Activated CD4-positive, alpha-beta T cell treated with anti-CD3 and anti-CD28 coated beads, Interleukin-2, amount 10 ng/mL, durations not matched to agents 7 days and 5 days (primary cell): ENCODE data around the gene CACNA1D. TPM values are rescaled to one million over a fixed set of nuclear protein-coding genes. Genes with fewer than 3 reads are reported as not detected.

Experiments
- CTCF ChIA-PET: fragments of 350-600 bp; sonication (Branson Sonifier 250); formaldehyde crosslinking; loops from one replicate; lab custom pipeline; 2021; ENCODE audit warnings: antibody characterized with exemption; lab: Charles Lee
- POLR2A ChIA-PET: fragments of 350-600 bp; sonication (Branson Sonifier 250); formaldehyde crosslinking; loops from one replicate; lab custom pipeline; 2021; ENCODE audit warnings: antibody characterized with exemption; lab: Charles Lee
- DNase-seq: peaks from one replicate; pipeline ENCODE4 v3.0.0-alpha.2; 2020
- H3K27ac Mint-ChIP-seq: one replicate; pipeline ENCODE4 v1.8.0; 2021; ENCODE audit warnings: mild to moderate bottlenecking, moderate library complexity, mixed read lengths
- H3K27me3 Mint-ChIP-seq: one replicate; pipeline ENCODE4 v1.8.0; 2021; ENCODE audit warnings: mixed read lengths
- H3K36me3 Mint-ChIP-seq: one replicate; pipeline ENCODE4 v1.8.0; 2021; ENCODE audit warnings: low read depth, mixed read lengths
- H3K4me1 Mint-ChIP-seq: one replicate; pipeline ENCODE4 v1.8.0; 2021; ENCODE audit warnings: mixed read lengths
- H3K4me3 Mint-ChIP-seq: one replicate; pipeline ENCODE4 v1.8.0; 2021; ENCODE audit warnings: mild to moderate bottlenecking, moderate library complexity, mixed read lengths
- H3K9me3 Mint-ChIP-seq: one replicate; pipeline ENCODE4 v1.8.0; 2021; ENCODE audit warnings: mixed read lengths
- total RNA-seq, 2 experiments: library from RNA; stranded (reverse); gene quantifications; one replicate each; pipeline ENCODE4 v1.2.3, GENCODE V29; 2021

The CACNA1D gene
- total RNA-seq, 2 experiments from 2014 or later = 0.15 to 0.33 TPM

GRCh38 chr3:53671192-53671960, 177.0 kb downstream of the CACNA1D start:
- Mint-ChIP-seq H3K36me3 (no peaks in the 10 kb centered on the region), H3K27ac (no peak overlapping the region), H3K4me3 (no peak overlapping the region), H3K4me1 (no peaks in the 10 kb centered on the region), H3K9me3 (no peaks in the 10 kb centered on the region), H3K27me3 (peaks cover 7% of the 10 kb centered on the region)
- DNase-seq = no peak
- ChIA-PET CTCF (no interaction called here), POLR2A (no interaction called here)

GRCh38 chr3:53671961-53672299, 177.5 kb downstream of the CACNA1D start:
- H3K9me3 Mint-ChIP-seq = no peaks in the 10 kb centered on the region
- no peaks in the 10 kb centered on the region for H3K36me3 Mint-ChIP-seq
- no peaks in the 10 kb centered on the region for H3K4me1 Mint-ChIP-seq
- no peak for DNase-seq
- CTCF ChIA-PET = no interaction called here
- no peak overlapping the region for H3K27ac Mint-ChIP-seq
- peaks cover 7% of the 10 kb centered on the region for H3K27me3 Mint-ChIP-seq
- POLR2A ChIA-PET = no interaction called here
- H3K4me3 Mint-ChIP-seq = no peak overlapping the region

- no peak overlapping the region for H3K27ac Mint-ChIP-seq
- H3K9me3 Mint-ChIP-seq = no peaks in the 10 kb centered on the region
- peaks cover 5% of the 10 kb centered on the region for H3K27me3 Mint-ChIP-seq
- CTCF ChIA-PET = interaction anchor here (0.8 to 1.3 kb wide), 2 partner anchors 15 to 37 kb away, joined by 3 read pairs; no protein-coding TSS in a partner anchor
- no peaks in the 10 kb centered on the region for H3K36me3 Mint-ChIP-seq
- POLR2A ChIA-PET = no interaction called here
- no peaks in the 10 kb centered on the region for H3K4me1 Mint-ChIP-seq
- no peak for DNase-seq
- no peak overlapping the region for H3K4me3 Mint-ChIP-seq
Measured at GRCh38 chr3:53672981-53673380, 178.6 kb downstream of the CACNA1D start.

- no peak for DNase-seq
- Mint-ChIP-seq H3K36me3 (no peaks in the 10 kb centered on the region), H3K4me1 (no peaks in the 10 kb centered on the region), H3K9me3 (no peaks in the 10 kb centered on the region), H3K4me3 (no peak overlapping the region), H3K27ac (no peak overlapping the region), H3K27me3 (peaks cover 9% of the 10 kb centered on the region)
- CTCF ChIA-PET = interaction anchor here (0.8 to 1.3 kb wide), 2 partner anchors 15 to 36 kb away, joined by 3 read pairs; no protein-coding TSS in a partner anchor
- POLR2A ChIA-PET = no interaction called here
Measured at GRCh38 chr3:53673722-53674350, 179.4 kb downstream of the CACNA1D start.

DNA sequence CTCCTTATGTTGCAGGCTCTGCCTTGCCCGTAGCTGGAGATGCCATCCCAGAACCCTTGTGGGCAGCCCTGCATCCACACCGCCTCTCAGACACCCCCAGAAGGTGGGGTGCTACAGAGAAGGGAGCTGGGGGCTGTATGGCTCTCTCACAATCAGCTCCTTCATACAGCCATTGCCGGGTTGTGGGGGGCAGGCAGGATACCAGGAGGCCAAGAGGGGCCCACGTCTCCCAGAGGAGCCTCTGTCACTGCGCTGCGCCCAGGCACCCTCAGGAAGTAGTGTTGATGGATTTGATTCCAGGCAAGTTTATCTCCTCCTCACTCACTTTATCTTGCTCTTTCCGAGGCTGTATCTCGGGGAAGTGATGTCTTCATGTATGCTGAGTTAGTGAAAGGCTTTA, 180.2 kb downstream of the CACNA1D start:
- Mint-ChIP-seq H3K4me3 (no peak overlapping the region), H3K27me3 (peaks cover 12% of the 10 kb centered on the region), H3K36me3 (no peaks in the 10 kb centered on the region), H3K4me1 (no peaks in the 10 kb centered on the region), H3K9me3 (no peaks in the 10 kb centered on the region), H3K27ac (no peak overlapping the region)
- ChIA-PET CTCF (no interaction called here), POLR2A (no interaction called here)
- no peak for DNase-seq

DNA sequence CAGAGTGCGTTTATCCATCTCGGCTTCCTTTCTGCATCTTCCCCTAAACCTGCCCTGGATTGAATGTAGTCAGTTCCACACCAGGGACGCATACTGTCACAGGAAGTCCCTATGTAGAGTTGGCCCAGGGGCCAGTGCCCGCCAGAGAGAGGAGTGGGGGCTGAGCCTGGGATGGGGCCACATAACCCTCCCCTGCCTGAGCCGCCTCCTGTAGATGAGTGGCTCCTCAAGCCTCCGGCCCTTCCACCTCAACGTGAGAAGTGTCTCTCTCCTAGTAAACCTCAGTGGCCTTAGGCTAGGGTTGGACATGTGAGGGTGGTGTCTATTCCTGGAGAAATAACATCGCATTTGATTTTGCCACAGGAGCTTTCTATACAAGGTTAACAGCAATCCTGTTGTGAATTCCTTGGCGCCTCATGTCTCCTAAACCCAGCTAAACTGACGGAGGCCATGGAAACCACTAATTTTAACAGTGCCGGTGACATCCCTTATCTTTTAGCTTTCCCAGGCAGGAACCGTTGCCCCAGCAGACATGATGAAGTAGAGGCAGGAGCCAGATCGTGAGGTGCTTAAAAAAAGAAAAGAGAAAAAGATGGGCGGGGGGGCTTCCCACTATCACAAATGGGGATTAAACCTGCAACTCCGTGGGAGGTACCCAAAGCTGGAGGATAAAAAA, 180.7 kb downstream of the CACNA1D start:
- no peaks in the 10 kb centered on the region for H3K9me3 Mint-ChIP-seq

DNA sequence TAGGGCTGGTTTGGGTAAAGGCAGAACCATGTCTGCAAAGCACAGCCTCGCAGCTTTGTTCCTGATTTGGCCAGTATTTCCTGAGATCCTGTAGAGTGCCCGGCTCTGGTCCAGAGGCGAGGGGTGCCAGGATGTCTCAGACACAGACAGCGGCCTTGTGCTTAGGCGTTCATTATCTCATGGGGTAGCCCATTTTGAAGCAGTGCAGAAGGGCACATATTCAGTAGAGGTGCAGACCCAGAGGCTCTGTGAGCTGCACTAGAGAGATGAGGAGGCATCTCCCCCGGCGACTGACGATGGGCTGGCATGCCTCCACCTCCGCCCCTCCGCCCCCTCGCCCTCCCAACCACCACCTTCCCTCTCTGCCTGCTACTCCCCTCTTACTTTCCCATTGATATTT, 181.5 kb downstream of the CACNA1D start:
- Mint-ChIP-seq H3K27ac (no peak overlapping the region), H3K27me3 (peaks cover 20% of the 10 kb centered on the region), H3K4me3 (no peak overlapping the region), H3K36me3 (no peaks in the 10 kb centered on the region), H3K9me3 (no peaks in the 10 kb centered on the region), H3K4me1 (no peaks in the 10 kb centered on the region)
- ChIA-PET CTCF (no interaction called here), POLR2A (no interaction called here)
- DNase-seq = no peak

More for the DNA sequence above, 180.7 kb downstream of the CACNA1D start:
- POLR2A ChIA-PET = no interaction called here
- Mint-ChIP-seq H3K27me3 (peaks cover 14% of the 10 kb centered on the region), H3K4me3 (no peak overlapping the region), H3K4me1 (no peaks in the 10 kb centered on the region), H3K36me3 (no peaks in the 10 kb centered on the region), H3K27ac (no peak overlapping the region)
- DNase-seq = no peak
- CTCF ChIA-PET = no interaction called here

DNA sequence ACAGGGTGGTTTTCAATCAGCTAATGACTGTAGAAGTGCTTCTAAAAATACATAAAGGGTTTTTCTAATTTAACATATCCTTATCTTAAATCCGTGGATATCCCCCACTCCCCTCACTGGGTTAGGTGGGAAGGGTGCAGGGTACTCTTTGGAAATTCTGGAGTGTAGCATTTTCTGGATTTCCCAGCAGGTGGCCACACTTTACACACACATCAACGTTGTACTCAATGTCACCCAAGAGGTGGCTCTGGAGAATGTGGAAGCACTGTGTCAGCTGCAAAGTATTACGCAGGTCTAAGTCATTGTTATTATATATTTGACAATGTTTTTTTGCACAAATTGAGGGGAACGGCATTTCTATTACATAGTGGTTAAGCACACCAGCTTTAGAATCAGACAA, 183.0 kb downstream of the CACNA1D start:
- no peaks in the 10 kb centered on the region for H3K9me3 Mint-ChIP-seq
- peaks cover 27% of the 10 kb centered on the region for H3K27me3 Mint-ChIP-seq
- no peak for DNase-seq
- POLR2A ChIA-PET = no interaction called here
- H3K36me3 Mint-ChIP-seq = no peaks in the 10 kb centered on the region
- CTCF ChIA-PET = no interaction called here
- H3K27ac Mint-ChIP-seq = no peak overlapping the region
- H3K4me1 Mint-ChIP-seq = no peaks in the 10 kb centered on the region
- no peak overlapping the region for H3K4me3 Mint-ChIP-seq

DNA sequence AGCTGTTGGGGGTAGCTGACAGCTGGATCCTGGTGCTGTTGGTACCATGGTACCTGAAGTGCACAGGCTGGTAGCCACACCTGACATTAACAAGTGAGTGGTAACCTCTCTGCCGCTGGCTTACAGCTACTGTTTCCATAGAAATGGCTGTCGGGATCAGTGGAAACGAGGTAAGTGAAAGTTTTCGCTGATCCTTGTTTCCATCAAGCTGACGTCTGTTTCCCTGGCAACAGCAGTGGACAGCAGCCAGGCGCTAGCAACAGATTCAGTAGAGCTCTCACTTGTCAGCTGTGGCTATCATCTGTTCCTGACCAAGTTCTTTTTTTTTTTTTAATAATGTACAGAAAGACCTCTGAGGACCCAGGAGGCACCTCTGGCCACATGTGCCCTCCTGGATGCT, 185.6 kb downstream of the CACNA1D start:
- H3K27me3 Mint-ChIP-seq = peaks cover 51% of the 10 kb centered on the region
- no peak overlapping the region for H3K4me3 Mint-ChIP-seq
- no peaks in the 10 kb centered on the region for H3K36me3 Mint-ChIP-seq
- no peaks in the 10 kb centered on the region for H3K4me1 Mint-ChIP-seq
- no peak for DNase-seq
- ChIA-PET POLR2A (no interaction called here), CTCF (interaction anchor here (0.7 kb wide), 3 partner anchors 10 to 304 kb away, joined by 3 to 4 read pairs (median 3); no protein-coding TSS in a partner anchor)
- H3K9me3 Mint-ChIP-seq = no peaks in the 10 kb centered on the region
- no peak overlapping the region for H3K27ac Mint-ChIP-seq

DNA sequence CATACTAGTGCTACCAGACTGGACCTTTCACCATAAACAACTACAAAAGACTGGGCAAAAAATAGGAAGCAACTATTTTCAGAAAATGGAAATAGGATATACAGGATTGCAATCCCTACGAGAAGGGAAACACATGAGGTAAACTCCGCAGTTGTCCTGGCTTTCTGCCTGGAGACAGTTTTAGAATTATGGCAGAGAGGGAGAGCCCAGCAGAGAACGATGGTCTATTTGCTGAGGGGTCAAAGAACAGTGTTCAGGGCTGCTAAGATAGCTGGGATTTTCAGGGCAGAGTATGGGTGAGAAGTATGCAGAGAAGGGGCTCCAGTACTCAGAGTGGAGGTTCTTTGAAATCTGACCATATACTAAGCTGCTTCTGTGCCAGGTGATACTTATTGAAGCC, 188.4 kb downstream of the CACNA1D start:
- no peaks in the 10 kb centered on the region for H3K9me3 Mint-ChIP-seq
- ChIA-PET POLR2A (no interaction called here), CTCF (interaction anchor here (0.7 to 1.4 kb wide), 3 partner anchors 21 to 26 kb away, joined by 3 to 5 read pairs (median 4); no protein-coding TSS in a partner anchor)
- no peak overlapping the region for H3K4me3 Mint-ChIP-seq
- H3K4me1 Mint-ChIP-seq = no peaks in the 10 kb centered on the region
- no peaks in the 10 kb centered on the region for H3K36me3 Mint-ChIP-seq
- H3K27ac Mint-ChIP-seq = no peak overlapping the region
- no peak for DNase-seq
- H3K27me3 Mint-ChIP-seq = peaks cover 57% of the 10 kb centered on the region

GRCh38 chr3:53688066-53688465, 193.7 kb downstream of the CACNA1D start:
- CTCF ChIA-PET = interaction anchor here (1.0 to 1.2 kb wide), 2 partner anchors 10 to 15 kb away, joined by 3 read pairs; no protein-coding TSS in a partner anchor
- Mint-ChIP-seq H3K4me3 (no peak overlapping the region), H3K27me3 (peaks cover 30% of the 10 kb centered on the region), H3K36me3 (no peaks in the 10 kb centered on the region), H3K27ac (no peak overlapping the region), H3K4me1 (peaks cover 2% of the 10 kb centered on the region), H3K9me3 (no peaks in the 10 kb centered on the region)
- no peak for DNase-seq
- POLR2A ChIA-PET = no interaction called here

DNA sequence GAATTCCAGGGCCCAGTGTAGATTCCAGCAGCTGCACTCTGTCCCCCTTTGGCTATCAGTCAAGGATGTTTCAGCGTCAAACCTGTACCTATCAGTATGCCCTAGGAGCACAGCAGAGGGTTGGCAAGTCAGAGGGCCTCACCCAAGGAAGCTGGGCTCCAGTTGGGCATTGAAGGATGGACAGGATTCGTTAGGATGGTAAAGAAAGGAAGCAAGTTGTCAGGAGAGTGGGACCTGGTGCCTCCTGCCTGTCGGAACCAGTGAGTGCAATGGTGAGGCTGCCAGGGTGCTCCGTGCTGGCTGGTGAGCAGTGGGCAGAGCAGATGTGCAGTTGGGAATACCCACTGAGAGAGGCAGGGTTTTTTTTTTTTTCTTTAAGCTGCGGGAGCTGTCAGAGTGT, 194.6 kb downstream of the CACNA1D start:
- peaks cover 6% of the 10 kb centered on the region for H3K4me1 Mint-ChIP-seq
- peaks cover 21% of the 10 kb centered on the region for H3K27me3 Mint-ChIP-seq
- H3K9me3 Mint-ChIP-seq = no peaks in the 10 kb centered on the region
- POLR2A ChIA-PET = no interaction called here
- no peak overlapping the region for H3K4me3 Mint-ChIP-seq
- H3K36me3 Mint-ChIP-seq = no peaks in the 10 kb centered on the region
- DNase-seq = no peak
- H3K27ac Mint-ChIP-seq = no peak overlapping the region
- CTCF ChIA-PET = interaction anchor here (1.2 kb wide), 1 partner anchor 16 kb away, joined by 3 read pairs; no protein-coding TSS in a partner anchor

- Mint-ChIP-seq H3K4me1 (peaks cover 6% of the 10 kb centered on the region), H3K4me3 (no peak overlapping the region), H3K27me3 (peaks cover 16% of the 10 kb centered on the region), H3K27ac (no peak overlapping the region), H3K9me3 (no peaks in the 10 kb centered on the region), H3K36me3 (no peaks in the 10 kb centered on the region)
- CTCF ChIA-PET = interaction anchor here (1.1 to 1.8 kb wide), 2 partner anchors 10 to 11 kb away, joined by 4 to 6 read pairs; no protein-coding TSS in a partner anchor
- DNase-seq = no peak
- POLR2A ChIA-PET = no interaction called here
Measured at GRCh38 chr3:53689681-53690080, 195.3 kb downstream of the CACNA1D start.
